ENCODE data around the gene PDE2A.

The PDE2A gene

DNA sequence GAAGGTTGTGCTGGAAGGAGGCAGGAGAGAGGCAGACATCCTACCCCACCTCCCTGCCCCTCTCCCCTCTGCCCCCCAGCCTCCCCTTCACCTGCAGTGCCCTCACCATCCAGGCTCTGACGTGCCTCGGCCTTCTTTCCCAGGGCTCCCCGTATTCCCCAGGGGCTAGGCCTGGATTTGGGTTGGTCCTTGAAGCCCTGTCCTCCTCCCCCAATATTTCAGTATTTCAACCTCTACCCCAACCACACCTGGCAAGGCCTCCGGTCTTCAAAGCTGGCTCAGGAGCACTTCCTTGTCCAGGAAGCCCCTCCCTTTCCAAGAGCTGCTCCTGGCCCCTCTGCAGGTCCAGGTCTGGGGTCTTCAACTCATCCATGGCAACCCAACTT, 8.6 kb upstream of the PDE2A start:
- no peak for DNase-seq (ENCODE audit: low read depth)

DNA sequence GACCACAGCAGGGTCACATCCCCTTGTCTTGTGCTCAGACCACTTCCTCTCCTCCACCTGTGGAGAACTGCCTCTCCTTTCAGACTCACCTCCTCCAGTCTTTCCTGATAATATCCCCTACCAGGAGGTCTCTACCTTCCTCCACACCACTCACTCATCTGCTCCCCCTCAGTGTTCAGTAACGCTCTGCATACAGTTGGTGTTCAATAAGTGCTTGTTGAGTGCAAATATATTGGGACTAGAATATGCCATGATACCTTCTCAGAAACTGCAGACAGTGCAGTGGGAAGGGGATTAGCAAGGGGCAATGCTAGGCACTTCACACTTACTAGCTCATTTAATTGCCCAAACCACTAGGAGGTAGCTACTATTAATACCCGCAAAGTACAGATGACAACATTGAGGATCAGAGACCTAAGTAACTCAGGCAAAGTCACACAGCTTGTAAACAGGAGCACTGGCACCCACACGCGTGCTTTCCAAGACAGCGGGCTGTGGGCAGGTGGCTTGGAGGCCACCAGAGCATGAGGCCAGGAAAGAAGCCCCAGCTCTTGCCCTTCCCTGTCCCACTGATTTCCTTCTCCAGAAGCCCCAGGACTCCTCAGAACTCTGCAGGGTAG, 8.1 kb upstream of the PDE2A start:
- DNase-seq (ENCODE audit: low read depth) = no peak

DNA sequence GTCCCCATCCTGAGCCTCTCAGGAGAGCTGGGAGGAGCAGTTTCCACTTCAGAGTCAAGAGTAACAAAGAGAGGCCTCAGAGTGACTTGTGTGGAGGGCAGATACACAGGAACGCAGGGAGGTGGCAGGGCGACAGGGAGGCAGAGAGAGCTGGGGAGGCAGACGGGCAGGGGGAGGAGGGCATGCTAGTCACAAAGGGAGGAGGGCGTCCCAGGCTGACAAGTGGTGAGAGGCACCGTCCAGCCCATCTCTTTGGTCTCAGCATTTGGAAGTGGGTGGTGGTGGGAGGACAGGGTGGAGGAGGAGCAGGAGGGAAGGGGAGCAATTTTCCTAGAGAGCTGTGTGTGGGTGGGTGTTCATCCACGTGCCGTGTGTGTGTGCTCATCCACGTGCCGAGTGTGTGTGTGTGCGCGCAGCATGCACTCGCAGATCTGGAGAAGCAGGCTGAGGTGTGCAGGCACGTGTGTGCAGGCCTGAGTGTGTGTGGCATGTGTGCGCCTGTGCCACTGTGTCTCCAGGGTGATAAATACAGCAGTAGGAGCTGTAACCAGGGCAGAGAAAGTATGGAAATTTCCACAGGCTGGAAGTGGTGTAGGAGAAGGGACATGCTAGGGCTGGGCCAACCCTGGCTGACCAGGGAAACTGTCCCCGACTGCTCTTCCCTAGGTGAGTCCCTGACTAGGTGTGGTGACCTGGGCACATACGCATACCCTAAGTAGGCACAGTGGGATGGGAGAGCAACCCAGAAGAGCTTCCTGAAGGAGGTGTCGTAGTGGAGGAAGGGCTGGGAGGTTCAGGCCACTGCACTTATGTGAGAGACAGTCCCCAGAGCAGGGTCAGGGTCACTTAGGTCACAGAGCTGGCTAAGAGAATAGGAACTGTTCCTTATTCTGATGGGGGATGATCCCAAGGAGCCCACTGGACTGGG, 7.3 kb upstream of the PDE2A start:
- no peak for DNase-seq (ENCODE audit: low read depth)

DNA sequence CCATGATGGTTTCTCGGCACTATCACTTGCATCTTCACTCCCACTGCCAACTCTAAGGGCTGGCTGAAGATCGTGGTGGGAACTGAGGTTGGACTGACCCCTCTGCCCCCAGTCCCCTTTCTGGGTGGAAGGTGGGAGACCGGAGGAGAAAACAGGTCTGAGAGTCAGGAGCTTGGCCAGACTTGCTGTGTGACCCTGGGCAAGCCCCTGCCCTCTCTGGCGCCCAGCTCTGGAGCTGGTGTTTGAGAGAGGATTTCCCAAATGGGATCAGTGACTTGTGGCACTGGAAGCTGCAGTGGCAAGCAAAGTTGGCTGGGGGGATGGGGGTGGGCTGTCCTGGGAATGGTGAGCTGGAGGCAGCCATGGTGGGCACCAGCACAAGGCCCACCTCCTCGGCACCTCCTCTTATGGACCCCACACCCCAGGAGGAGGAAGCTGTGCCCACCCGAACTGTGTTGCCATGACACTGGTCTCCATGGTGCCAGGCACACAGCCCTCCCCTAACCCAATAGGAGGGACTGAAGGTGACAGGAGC, 6.5 kb upstream of the PDE2A start:
- DNase-seq (ENCODE audit: low read depth) = no peak

DNA sequence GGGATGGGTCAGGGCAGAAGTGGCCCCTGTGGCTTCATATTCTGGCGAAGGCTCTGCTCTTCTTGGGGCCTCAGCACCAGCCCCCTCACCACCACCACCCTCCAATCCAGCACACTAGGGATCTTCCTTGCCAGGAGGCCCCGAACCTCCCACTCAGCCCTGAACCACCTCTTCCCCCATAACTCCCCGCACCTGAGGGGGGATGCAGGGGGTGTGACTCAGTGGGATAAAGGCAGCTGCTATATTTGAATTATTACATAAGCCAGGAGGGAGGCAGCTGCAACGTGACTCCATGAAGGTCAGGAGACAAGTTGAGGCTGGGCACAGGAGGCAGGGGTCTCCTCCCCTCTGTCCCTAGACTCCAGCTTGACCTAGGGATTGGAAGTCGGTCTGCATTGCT, 5.6 kb upstream of the PDE2A start:
- DNase-seq (ENCODE audit: low read depth) = no peak

DNA sequence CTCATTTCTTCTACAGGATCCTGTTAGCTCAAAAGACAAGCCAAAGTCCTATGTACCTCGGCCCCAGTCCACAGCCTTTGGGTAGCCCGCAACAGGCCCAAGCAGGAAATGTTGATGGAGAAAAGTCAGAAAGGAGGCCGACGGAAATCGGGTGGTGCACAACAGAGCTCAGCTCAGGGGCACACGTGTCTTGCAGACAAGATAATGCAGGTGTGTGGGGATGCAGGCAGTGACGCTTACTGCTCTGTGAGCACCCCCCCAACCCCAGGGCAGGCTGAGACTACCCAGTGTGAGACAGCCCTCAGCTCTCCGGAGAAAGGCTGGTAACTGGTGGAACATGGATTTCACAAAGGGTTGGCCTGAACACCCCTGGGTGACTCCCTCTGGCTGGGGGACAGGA, 4.3 kb upstream of the PDE2A start:
- no peak for DNase-seq (ENCODE audit: low read depth)

DNA sequence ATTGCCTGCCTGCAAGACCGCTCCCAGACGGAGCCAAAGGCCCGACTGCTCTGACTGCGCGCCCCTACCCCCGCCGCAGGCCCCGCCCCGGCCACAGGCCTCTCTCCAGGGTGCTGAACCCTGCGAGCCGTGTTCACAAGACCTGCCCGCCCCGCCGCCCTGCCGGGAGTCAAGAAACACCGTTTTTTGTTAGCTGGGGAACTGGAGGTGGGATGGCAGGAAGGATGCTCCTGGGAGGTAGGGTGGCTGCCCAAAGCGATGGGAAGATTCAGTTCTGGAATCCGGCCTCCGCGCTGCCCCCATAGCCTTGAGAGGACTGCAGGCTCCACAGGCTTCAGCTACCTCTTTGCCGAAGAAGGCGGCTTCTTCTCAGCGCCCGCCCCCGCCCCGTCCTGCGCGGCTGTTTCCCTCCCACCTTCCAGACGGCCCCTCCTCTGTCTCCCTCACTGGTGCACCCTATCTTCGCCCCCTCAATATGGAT, 2.7 kb upstream of the PDE2A start:
- peak; percentile 39 for DNase-seq (ENCODE audit: low read depth)

DNA sequence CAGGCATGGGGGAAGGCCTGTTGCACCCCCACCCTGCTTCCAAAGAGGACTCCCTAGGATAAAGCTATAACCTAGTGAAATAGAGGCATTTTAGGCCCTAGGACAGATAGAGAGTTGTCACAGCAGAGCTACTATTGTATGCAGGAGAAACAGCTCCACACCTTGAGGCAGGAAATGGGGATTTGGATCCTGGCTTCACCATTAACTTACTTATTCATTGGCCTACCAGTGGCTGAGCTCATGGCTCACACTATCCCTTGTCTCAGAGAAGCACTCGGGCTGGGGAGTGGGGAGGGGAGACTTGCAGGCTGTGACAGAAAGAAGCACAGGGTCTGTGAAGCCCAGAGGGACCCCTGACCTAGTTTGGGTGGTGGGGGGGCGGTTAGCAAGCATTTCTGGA, 999 bp upstream of the PDE2A start:
- no peak for DNase-seq (ENCODE audit: low read depth)

DNA sequence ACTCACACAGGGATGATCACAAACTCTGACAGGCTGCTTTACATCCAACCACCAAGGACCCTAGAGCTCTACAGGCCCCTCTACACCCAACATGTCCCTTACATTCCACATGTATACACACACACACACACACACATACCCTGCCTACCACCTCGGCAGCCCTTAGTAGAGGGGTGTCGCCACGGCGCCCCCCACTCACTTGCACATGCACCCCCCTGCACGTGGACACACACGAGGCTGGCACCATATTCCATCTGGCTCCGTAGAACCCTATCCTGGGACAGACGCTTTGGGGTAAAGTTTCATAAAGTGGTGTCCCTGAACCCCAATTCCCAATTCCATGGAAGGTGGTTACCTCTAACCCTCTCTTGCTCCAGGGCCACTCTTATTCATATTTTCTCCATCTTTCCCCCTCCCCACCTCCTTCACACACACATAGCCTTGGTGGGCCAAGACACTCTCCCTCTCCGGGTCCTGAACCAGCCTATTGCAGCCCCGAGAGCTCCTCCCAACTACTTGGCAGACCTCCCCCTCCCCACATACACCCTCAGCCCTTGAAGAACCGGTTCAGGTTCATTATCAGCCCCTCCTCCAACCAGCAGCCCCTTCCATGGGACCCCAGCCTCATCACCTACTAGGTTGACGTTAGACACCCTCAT, 809 bp downstream of the PDE2A start:
- no peak for DNase-seq (ENCODE audit: low read depth)

DNA sequence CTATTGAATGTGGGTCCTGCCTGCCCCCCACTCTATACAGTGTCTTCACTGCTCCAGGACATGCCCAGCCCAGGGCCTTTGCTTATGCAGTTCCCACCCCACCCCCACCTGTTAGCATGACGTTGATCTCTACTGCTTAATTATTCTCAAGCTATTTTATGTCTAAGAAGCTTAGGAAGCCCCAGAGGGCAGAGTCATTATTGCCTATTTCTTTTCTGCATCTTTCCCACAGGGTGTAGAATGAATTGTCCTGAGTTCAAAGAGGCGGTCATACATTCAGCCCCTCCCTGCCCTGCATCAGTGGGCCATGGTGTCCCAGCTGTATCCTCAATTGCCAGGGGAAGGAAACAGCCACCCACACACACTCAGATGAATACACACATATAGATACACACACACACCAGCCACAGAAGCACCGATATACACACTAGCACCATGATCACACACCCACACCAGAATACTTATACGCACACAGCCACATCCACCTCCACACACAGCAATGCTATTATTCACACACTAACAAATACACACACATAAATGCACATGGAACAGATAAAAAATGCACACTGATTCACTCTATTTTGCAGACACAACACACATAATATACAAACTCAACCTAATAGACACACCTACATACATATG, 1.5 kb downstream of the PDE2A start:
- DNase-seq (ENCODE audit: low read depth) = no peak

DNA sequence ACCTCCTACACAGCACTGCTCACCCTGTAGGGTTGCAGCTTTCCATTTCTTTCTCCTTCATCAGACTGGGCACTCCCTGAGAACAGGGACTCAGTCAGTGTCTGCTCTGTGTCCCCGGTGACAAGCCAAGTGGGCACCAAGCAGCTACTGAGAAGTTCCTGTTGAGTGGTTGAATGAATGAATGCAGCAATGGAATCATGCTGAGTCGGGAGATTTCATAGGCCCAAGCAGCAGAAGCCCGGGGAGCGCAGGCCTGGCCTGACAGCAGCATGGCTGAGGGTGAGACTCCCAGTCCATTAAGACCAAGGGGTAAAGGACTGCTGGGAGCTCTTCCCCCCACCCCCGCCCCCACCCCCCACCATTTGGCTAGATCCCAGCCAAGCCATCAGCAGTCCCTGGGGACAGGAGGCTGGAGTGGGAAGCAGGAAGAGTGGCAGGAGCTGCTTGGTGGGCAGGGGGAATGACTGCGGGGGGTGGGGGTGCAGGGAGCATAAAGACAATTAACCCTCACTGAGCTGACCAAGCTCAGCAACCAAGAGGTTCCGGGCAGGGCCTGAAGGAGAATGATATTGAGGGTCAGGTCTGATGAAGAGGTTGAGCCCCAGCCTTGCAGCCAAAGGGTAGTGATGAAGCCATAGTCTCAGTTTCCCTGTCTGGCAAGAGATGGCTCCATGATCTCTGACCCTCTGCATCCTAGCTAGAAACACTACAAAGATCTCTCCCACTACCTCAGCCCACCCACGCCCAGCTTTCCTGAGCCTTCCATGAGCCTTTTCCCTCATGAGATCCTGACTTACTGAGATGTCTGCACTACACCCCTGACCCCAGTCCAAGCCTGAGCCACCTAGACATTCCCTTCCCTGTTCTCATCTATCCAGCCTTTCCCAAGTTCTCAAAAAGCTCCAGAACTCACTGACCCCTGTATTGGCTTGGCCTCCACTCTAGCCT, 2.8 kb downstream of the PDE2A start:
- no peak for DNase-seq (ENCODE audit: low read depth)

DNA sequence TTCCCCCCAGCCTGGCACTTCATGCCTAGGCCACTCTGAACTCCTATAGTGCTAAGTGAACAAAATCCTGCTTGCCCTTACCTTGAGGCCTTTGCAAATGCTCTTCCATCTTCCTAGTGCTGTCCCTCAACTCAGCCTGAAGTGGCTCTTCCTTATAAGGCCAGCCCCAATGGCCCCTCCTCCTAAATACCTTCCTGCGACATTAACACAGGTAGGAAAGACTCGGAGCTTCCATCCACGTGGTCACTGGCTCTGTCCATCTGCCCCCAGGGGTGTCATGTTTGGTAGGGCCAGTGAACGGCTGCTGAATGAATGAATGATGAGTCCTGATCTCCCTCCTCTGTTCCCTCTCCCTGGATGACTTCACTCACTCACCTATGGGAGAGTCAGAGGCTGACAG, 4.2 kb downstream of the PDE2A start:
- no peak for DNase-seq (ENCODE audit: low read depth)

DNA sequence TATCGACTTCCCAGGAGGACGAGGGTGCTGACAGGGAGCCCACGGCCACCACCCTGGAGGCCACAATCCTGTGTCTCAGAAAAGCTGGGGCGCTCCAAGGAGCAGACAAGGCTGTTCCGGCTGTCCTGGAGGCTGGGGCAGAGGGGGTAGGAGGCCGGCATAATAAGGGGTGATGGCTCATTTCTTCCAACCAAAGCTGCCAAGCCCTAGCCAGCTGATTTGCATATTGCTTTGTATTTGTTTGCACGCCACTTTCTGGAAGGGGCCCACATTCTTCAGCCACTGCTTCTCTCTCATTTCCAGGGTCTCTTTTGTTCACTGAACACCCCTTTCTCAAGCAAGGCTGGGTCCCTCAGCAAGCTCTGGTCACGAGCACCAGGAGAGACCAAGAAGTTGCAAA, 4.7 kb downstream of the PDE2A start:
- DNase-seq (ENCODE audit: low read depth) = no peak

DNA sequence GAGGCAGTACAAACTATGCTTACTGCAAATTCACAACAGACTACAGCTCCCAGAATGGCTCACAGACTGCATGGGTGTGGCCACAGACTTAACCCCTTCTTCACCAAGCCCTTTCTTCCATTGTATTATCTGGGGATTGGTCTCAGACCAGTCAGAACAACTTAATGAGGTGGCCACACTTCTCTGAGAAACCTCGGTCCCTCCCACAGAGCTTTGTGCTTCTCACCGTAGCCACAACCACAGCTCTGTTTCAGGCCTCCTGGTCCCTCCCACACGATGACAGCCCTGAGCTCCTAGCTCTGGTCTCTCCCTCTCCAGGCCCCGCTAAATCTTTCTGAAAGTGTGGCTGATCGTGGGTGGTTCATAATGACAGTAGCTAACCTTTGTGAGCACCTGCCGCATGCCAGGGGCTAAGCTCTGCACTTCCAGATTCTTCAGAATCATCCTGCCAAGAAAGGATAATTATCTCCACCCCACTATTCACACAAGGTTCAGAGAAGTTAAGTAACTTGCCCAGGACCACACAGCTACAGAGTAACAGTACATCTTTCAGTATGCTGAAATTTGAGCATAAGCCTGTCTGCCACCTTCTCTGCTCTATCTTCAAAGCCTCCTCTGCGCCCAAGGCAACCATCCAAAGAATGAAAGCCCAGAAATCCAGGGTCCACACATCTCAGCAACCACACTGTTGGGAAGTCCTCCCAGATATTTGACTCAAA, 5.4 kb downstream of the PDE2A start:
- no peak for DNase-seq (ENCODE audit: low read depth)

DNA sequence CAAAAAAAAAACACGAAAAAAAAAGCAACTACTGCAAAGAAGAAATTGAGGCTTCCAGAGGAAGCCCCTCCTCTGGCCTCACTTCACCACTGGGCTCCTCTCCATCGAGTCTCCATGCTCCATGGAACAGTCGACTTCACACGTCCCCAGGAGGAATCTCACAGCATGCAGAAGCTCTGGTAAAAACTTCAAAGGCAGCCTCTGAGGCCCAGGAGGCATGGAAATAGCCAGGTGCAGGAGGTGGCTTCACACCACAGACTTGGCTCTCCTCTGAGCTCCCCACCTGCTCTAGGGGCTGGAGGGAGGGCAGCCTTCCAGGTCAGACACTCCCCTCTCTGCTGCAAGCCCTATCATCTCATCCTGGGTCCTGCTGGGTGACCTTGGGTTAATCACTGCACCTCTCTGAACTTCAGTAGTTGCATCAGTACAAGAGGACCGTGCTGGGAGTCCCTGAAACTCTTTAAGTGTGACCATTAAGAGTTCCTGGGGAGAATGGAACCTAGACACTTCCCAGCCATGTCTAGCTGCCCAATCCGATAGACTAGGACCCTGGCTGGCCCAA, 8.2 kb downstream of the PDE2A start:
- no peak for DNase-seq (ENCODE audit: low read depth)

DNA sequence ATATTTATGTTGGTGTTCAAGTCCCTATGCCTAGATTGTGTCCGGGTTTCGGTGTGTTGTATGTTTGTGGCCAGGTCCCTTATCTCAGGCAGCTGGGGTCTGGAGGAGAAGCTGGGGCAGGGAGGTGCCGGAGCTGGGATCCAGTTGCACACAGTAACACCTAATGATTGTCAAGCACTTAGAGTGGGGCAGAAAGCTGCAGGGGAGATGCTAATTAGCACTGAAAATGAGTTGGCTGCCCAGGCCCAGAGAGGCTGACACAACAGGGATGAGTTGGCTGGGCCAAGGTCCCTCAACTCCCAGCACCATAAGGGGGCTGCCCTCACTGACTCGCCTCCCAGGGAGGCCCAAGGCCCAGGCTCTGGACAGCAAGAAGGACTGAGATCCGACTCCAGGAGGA, 12.2 kb downstream of the PDE2A start:
- DNase-seq (ENCODE audit: low read depth) = no peak

DNA sequence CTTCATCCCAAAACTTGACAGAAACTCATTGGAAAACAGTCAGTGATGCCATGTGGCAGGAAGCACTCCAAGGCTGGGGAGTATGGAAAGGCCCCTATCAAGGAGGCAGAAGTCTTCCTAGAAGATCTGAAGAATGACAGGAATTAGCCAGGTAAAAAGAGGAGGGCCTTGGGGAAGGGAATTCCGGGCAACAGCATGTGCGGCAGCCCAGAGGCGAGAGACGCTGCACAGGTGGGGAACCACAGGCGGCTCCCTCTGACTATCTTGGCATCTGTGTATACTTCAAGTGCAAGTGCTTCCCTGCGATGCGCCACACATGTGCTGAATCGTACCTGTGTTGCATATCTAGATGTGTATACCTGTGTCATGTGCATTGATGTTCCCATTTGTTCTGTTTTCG, 12.7 kb downstream of the PDE2A start:
- no peak for DNase-seq (ENCODE audit: low read depth)

DNA sequence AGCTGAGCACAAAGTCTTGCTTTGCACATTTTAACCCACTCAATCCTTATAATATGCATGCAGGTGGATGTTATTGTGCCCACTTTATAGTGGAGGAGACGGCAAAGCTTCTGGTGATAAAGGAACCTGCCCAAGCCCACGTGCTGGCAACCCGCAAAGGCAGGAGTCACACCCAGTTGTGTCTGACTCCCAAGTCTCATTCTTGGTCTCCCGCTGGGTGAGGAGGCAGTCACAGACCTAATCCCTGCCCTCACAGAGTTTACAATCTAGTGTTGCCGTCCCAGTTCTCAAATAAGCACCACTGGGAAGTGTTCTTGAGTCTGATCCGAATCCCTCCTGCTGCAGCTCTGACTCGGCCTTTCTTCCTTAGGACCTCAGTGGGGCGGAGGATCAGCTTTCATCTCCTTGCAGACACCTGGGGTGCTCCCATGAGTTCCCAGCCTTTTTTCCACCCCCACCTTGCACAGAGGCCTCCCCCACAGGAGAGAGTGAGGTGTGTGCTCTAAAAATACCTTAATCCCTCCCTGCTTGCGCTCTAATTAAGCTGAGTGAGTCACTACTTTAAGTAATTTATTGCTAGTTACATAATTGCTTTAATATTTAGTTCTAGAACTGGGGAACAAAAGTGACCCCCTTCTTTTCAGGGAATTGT, 15.1 kb downstream of the PDE2A start:
- DNase-seq (ENCODE audit: low read depth) = no peak

DNA sequence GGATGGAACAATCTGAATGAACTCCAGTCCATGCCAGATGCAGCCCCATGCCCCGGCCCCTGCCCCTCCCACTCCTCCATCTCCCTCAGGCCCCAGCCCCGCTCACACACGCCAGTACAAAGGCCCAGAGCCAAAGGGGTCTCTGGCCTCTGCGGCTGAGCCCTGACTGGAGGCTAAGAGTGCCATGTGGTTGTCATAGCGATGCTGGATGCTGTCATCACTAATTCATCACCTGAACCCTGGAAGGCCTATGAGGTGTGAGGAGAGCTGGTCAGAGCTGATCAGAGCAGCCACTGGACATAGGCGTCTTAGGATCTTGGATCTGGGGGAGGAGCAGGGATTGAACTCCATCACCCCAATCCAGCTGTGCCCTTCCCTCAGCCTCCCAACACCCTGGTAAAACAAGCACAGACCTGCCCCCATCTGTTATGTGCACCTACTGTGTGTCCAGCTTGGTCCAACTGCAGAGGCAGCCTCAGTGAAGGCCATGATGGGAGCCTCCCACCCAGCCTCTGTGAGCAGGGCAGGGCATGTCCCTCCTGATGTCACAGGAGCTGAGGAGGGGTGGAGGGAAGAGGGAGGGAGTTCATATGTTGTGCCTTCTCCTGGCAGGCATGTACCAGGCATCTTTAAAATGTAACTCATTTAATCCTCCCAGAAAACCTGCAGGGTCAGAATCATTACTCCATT, 16.7 kb downstream of the PDE2A start:
- DNase-seq (ENCODE audit: low read depth) = no peak
